Measurements from ENCODE around the gene DDX31.

Gene DDX31

DNA sequence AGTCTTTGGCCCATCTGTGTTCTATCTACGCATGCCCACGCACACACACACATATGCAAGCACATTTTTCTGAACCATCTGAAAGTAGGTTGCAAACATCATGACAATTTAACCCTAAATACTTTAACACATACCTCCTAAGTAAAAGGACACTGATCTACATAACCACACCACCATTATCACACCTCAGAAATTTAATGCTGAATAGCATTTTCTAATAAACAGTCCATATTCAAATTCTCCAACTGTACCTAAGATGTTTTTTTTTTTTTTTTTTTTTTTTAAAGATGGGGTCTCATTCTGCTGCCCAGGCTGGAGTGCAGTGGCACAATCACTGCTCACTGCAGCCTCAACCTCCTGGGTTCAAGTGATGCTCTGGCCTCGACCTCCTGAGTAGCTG, 35.5 kb downstream of the DDX31 start:
- DNase-seq (ENCODE audit: low read depth): no peak

DNA sequence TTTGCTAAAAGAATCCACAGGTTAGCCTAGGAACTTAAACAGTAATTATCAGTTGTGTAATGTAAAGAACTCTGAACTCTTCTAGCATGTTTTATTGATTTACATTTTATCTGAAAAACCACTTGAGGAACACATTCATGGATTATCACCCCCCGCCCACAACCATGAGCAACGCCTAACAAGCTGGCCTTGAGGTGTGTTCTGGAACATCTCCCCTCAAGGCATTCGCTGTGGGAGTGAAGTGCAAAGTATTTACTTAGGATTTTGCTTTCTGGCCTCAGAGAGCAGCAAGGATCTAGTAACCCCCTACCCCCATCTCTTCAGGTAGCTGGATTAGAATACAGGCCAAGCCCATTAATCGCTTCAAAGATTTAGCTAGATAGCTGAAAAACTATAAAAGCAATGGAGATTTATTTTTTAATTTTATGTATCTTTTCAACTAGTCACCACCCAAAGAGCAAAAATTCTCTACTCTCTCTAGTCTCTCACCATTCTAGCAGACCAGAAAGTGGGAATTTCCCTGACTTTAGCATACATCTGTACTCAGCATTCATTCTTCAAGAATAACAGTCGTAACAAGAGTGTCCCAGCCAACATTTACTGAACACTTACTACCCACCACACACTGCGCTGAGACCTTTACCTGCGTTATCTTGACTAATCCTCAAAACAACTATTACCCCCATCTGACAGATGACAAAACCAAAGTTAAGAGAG, 37.2 kb downstream of the DDX31 start:
- DNase-seq (ENCODE audit: low read depth): no peak

DNA sequence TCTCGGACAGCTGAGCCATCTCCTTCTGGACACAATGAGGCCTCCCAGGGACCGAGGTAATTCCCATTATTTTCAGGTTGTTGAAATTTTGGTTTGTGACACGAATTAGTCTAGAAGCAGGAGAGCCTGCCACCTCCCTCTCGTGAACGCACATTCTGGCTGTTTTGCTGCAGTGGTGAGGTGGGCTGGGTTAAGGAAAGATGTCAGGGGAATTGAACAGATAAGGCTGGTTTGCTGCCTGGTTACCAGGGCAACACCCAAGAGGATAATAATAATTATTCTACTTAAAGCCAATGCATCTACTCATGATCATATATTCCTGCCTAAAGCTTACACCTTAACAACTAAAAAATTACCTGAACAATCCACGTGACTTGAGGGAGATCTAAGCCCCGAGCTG, 38.1 kb downstream of the DDX31 start:
- no peak for DNase-seq (ENCODE audit: low read depth)

DNA sequence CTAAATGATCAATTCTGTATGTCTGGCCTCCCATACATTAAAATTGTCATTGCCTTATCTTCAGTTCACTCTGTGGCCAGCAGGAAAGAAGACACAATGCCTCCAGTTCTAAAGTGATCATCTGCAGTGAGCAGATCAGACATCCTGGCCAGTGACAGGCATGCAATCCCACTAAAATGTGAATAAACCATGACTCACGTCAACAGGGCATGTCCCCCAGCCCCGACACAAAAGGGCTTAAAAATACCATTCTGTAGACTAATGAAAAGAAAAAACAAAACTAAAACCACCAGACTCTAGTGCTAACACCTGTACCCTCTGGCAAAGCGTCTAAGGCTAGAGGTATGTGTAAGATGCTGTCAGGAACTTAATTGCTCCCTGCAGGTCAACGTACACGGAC, 38.5 kb downstream of the DDX31 start:
- no peak for DNase-seq (ENCODE audit: low read depth)

DNA sequence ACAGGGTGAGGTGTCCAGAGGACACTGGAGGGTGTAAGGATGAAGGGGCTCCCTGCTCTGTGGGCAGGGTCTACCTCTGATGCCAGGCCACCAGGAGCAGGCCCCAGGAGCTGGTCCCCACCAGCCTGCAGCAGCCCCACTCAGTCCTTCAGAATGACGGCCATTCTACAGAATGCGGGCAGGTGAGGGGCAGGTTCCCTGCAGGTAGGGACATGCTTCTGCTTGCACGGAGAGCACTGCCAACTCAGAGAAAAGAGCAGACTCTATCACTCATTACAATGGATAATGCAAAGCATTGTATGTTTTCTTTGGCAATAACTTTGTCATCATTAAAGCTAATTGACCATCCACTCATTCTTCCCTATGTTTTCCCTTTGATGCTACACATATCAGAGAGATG, 39.0 kb downstream of the DDX31 start:
- no peak for DNase-seq (ENCODE audit: low read depth)

DNA sequence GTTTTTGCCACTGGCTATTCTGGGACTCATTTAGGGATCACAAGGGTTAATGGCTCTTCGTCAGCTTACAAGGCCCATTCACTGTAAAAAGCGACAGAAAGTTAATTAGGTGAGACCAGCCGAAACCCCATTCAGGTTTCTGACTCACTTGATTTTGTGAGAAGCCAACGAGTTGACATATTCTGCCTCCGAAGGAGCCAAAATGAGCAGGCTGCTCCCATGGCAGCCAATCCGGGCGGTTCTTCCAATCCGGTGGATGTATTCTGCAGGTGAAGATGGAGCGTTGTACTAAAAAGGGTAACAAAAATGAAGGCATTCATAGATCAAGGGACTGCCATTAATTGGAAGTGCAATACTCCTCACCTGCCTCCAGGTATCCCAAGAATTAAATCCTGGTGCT, 39.7 kb downstream of the DDX31 start:
- no peak for DNase-seq (ENCODE audit: low read depth)

DNA sequence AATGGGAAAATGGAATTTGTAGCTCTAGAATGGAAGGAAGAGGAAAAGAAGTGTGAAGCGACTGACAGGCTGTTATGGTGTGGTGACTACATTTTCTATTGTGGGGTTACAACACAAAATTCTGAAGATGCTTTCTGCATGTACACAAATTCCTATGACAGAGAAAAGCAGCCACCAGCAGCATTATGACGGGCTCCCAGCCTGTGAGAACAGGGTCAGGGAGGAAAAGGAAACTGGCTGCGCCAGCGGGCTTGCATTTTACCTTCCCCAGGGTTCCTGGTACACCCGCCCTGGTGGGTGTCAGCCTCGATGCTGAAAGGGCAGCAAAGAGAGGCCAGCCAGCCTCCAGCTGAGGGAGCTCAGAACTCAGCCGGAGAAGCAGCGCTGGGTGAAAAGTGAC, 41.0 kb downstream of the DDX31 start:
- no peak for DNase-seq (ENCODE audit: low read depth)

DNA sequence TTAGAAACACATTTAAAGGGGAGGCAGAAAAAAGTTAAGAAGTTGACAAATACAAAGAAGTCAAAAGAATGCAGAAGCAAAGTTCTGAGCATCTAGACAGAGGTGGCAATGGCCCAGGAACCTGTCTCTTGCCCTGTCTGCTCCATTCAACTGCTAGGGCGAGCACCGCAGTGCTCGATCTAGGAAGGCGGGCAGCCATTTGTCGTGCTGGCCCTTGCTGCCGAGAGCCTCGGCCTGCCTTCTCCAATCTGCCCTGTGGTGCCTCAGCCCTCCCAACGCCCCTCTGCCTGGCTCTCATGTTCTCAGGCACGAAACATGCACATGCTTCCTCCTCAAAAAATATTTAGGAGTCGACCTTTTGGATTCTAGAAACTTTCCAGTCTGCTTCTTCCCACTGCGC, 42.2 kb downstream of the DDX31 start:
- DNase-seq (ENCODE audit: low read depth): no peak

DNA sequence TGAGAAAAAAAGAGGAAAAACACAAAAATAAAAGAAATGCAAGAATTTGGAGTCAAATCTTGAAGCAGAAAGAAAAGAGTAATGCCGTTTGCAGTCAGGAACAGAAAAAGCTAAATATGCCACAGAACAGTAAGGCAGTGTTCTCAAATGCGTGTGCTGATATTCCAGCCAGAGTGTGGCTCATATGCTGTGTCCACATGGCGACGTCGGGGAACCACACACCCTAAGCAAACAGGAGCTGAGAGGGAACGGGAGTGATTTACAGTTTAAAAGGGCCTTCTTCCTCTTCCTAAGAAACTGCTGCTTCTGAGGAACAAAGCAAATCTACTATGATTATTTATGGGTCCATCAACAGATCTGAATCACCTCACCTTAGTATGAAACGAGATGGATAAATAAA, 42.7 kb downstream of the DDX31 start:
- DNase-seq (ENCODE audit: low read depth): no peak

DNA sequence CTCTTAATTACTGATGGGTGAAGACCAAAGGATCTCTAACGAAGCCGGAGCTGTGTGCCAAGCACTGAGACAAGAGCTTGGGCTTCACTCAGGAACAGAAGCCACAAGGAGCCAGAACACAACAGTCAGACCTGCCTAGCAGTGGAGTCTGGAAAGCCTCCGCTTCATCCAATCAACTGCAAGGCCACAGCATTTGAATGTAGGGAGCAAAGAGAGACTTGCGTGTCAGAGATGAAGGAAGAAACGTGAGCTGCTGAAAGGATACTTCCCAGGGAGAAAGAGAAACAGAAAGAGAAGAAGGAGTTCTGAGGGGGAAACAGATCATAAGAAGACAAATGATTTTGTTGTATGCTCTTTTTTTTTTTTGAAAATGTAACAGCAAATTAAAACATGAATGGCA, 43.5 kb downstream of the DDX31 start:
- no peak for DNase-seq (ENCODE audit: low read depth)

DNA sequence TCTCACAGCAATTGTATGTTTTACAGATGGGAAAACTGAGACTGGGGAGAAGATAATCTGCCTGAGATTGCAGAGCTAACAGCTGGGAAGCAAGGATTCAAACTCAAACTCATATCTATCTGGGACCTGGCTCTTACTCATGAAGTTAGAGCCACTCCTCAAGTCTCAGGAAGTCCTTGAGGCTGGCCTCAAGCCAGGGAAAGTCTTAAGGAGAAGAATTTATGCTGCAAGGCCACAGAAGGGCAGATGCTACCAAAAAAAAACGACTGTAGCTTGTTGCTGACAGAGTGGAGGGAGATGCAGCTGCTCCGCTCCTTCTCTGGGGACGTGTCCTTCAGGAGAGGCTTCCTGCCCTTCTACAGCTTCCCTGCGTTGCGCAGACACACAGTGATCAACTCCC, 47.6 kb downstream of the DDX31 start:
- DNase-seq (ENCODE audit: low read depth): no peak

DNA sequence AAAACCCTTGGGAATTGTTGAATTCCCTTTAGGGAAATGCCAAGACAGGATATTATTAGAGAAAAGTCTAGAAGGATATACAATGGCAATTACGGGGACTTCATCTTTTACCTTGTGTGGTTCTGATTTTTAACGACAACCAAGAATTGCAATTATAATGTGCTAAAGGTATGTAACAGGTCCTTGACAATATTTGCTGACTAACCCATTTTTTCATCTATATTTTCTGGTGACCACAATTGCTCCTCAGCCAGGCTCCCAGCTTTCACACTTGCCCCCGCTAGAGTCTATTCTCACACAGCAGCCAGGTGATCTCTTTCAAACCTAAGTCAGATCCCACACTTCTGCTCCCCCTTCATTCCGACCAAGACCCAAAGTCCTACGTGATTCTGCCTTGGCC, 53.1 kb downstream of the DDX31 start:
- no peak for DNase-seq (ENCODE audit: low read depth)

DNA sequence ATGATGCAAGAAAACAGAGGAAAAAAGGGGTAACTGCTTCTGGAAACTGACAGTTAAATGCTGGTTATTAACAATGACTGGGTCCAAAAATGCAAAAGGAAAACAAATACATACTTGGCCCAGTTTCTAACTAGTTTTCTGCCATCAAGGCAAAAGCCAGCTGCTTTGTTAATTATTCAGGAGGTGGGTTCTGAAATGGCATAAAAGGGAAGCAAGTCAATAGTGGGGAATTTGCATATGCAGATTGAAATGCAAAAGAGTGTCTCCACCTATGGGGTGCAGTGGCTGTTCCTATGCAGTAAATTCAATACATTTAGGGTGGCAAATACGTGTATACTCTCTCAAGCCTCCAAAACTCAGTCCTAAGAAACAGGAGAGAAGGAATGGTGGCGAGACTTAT, 54.0 kb downstream of the DDX31 start:
- DNase-seq (ENCODE audit: low read depth): no peak

DNA sequence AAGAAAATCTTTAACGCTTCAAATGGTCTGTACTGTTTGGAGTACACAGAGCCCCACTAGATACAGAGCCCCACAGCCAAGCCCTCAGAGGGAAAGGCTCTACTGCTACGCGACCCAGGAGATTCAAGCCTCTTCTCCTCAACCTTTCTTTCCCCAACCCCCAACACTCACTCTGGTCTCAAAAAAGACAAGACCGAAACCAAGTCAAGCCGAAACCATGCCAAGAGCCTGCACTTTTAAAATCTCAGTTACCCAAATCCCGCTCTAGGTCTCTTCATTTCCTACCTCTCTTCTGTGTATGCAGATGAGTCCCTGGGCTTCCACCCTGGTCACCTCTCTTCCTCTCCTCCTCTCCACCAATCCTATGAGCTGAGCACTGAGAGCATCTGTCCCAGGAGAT, 55.5 kb downstream of the DDX31 start:
- no peak for DNase-seq (ENCODE audit: low read depth)

DNA sequence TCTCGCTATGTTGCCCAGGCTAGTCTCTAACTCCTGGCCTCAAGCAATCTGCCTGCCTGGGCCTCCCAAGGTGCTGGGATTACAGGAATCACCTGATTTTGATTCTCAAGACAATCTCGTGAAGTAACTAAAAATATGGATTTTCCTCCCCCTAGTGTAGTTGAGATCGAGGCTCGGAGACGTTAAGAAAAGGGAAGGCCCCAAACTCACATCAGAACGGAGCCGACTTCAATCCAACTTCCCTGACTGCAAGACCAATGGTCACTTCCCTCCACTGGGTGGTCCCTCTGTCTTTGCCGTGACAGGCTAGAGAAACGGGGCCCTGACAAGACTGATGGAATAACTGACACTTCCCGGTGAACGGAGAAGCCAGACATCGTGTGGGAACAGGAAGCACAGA, 59.1 kb downstream of the DDX31 start:
- no peak for DNase-seq (ENCODE audit: low read depth)

DNA sequence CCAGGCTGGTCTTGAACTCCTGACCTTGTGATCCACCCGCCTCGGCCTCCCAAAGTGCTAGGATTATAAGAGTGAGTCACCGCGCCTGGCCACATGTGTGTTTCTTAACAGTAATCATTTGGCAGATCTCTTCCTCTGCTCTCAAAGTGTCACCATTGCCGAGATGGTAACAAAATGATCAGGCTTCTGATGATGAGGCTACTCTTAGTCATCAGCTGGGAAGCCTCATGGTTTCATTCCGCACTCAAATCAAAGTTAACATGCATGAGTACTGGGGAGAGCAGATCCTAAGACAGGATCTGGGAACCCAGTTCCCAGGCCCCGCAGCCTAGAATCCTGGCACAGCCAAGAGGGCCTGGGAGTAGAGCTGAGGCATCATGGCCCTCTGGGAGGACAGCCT, 60.0 kb downstream of the DDX31 start:
- no peak for DNase-seq (ENCODE audit: low read depth)

DNA sequence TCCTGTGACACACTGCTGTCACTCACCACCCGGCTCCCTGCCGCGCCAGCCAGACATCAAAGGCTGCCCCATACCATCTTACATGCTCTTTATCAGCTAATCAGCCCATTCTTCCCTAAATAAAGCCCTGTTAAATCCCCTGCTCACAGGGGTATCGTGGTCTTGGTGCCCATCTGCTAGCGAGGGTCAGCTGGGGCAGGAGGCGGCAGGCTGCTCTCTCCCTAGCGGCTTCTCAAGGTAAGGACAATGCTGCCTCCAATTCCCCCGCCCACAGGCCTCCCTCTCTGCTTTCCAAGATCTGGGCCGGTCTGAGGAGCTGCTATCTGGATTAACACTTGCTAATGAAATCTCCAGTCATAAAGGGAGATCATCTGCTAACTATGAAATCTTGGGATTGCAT, 60.6 kb downstream of the DDX31 start:
- no peak for DNase-seq (ENCODE audit: low read depth)

DNA sequence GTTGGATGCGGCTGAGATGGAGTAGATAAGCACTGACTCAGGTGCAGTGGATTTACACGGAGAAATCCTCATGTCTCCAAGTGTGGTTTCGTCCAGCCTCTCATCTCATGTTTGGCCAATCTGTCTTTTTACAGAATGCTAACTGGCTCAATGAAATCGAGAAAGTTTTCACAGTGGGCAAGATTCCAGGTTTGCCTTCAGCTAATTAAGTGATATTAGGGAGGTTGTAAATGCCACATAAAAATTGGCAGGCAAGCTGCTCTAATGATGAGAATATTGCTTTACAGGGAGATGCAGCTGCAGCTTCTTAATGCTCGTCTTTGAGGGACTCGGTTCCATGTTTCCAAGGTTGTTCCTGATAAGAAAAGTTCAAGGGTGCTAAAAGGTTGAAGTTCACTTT, 63.7 kb downstream of the DDX31 start:
- no peak for DNase-seq (ENCODE audit: low read depth)

DNA sequence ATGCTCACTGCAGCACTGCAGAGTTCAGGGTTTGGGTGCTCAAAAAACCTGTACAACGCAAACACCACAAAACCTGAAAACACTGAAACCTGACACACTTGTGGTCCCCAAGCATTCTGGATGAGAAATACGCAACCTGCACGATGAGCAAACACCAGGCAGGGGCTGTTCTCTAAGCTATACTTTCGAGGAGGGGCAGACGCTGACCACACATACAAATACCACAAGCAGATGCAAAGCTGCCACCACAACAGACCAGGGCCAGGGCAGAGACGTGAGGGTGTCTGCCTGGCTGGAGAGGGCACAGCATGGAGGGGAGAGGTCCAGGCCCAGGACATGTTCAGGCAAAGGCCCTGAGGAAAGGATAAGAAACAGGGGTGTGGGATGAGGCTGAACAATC, 64.4 kb downstream of the DDX31 start:
- DNase-seq (ENCODE audit: low read depth): no peak

DNA sequence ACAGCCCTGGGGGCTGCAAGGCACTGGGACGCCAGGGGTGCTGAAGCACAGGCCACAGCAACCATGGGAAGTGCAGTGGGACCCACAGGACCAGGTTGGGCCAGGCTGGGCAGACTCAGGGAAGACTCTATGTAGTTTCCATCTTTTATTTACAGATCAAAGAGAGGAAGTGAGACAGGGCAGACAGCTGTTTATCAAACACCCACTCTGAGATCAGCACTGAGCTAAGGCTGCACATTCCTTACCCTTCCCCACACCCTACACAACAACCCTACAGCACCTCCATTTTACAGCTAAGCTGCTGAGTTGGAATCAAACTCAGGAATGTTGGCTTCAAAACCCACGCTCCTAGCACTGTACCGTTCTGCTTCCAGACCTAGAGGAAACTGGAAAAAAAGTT, 67.6 kb downstream of the DDX31 start:
- no peak for DNase-seq (ENCODE audit: low read depth)

DNA sequence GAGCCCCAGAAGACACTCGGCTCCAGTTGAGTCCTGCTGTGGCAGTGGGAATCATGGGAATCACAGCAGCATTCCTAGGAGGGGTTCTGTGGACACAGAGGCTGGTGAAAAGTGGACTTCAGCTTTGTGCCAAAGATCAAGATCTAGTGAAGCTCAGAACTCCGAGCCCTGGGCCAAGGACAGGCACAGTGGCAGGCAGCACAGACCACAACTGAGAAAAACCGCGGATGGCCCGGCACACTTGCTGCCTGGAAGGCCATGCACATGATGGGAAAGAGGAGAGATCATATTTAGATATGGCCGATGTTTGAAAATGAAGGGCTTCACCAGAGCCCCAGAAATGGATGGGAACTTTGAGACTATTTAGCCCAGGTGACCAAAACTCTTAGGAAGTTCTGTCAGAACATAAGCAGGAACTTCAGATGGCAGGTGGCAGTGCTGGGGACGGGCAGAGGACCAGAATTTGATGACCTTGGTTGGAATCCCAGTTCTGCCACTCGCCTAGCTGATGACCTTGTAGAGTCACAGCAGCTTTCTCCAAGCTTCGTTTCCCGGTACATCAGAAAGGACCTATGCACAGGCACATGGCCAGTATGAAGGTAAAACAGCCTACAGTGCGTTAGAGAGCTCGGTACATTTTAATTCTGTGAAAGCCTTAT, 69.3 kb downstream of the DDX31 start:
- DNase-seq (ENCODE audit: low read depth): no peak

DNA sequence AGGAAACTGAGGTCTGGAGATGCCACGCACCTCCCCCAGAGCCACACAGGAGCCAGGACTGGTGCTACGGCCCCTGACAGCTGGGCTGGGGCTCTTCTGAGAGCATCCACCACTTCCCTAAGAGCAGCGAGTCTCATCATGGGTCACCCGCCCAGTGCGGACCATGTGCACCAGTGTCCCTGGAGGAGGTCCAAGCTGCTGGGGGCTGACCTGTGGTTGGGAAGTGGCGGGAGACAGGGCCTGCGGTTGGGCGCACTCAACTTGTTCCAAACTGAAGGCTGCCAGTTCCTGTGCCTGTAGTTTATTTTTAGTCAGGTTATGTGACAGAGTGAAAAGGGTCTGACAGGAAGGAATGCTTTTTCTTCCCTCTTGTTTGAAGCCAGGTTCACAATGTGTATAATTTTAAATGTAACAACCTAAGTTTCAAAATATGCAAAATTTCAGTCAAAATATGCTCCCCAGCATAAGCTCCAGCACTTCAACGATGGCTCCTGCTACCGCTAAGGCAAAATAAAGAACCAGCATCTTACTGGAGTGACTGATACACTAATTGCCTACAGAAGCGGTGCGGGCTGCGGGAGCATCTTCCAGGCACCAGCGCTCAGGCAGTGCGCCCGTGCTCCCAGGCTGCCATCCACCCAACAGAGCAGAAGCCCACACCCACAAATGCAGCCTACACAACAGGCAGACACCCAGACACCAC, 72.6 kb downstream of the DDX31 start:
- no peak for DNase-seq (ENCODE audit: low read depth)

DNA sequence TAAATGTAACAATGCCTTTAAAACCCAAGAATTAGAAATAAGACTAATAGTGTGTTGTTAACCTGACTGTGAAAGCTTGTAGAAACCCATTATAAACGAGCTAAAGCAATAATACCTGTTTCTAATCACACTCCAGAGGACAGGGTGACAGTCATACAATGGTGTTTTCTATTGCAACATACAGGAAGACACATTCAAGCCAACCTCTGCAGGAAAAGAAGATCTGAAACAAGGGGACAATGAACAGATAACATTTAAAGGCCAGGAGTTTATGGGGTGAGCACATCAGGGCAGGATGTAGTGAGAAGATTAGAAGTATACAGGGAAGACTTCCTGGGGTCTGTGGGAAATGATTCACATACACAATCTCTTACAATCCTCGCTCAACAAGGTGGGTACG, 73.6 kb downstream of the DDX31 start:
- DNase-seq (ENCODE audit: low read depth): no peak

DNA sequence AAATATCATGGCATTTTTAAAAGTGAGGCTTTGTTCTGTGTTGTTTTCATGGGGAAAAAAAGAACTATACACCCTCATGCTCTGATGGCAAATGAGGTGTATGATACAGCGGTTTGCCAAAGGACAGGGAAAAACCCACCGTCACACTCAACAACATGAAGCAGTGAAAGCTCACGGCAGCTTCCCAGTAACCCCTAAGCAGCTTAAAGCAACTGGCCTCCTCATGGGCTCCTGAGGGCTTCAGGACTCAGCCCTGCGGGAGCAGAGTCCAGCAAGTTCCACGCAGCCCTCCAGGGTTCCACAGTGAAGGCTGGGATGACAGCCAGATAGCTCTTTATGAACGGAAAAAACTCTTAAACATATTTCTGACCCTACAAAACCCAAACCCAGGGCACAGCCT, 74.5 kb downstream of the DDX31 start:
- DNase-seq (ENCODE audit: low read depth): no peak
